NCI-H2196 treated with DMSO at 0.1 percent for 48 hours (cell line): Measurements from ENCODE around the gene STAT1.

ENCODE experiments used
- DNase-seq: peaks from one replicate; lab custom pipeline; 2025; ENCODE audit not compliant: unreplicated experiment; lab: John Stamatoyannopoulos, UW

The STAT1 gene

GRCh38 chr2:190986221-190986953 lies 27.6 kb downstream of the STAT1 start:
- no peak for DNase-seq

- no peak for DNase-seq
Measured at GRCh38 chr2:190984595-190984994, 29.4 kb downstream of the STAT1 start.

DNA sequence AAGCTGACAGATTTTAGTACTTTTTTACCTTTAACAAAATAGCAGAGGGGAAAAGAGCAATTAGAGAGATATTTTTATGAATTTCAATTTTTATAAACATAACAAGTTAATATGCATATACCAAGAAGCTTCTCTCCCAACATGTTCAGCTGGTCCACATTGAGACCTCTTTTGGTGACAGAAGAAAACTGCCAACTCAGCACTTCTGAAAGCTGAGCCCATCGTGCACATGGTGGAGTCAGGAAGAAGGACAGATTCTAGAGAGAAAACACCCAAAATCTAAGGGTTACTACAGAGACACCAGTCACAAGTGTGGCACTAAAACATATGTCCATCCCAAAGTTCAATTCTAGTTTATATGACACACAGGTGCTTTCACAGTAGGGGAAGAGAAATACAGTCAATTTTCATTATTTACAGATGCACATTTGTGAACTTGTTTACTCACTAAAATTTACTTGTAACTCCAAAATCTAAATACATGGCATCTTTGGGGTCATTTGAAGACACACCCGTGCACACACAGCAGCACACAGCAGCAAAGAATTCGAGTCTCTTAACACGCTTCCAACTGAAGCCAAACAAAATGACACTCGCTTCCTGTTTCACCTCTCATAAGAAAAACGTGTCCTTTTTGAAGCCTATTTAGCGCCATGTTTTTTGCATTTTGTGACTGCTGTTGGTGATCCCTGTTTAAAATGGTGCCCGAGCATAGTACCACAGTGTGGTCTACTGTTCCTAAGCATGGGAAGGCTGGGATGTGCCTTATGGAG lies 31.5 kb downstream of the STAT1 start:
- DNase-seq: no peak

- DNase-seq: no peak
Measured at GRCh38 chr2:190981733-190982132, 32.2 kb downstream of the STAT1 start.

DNA sequence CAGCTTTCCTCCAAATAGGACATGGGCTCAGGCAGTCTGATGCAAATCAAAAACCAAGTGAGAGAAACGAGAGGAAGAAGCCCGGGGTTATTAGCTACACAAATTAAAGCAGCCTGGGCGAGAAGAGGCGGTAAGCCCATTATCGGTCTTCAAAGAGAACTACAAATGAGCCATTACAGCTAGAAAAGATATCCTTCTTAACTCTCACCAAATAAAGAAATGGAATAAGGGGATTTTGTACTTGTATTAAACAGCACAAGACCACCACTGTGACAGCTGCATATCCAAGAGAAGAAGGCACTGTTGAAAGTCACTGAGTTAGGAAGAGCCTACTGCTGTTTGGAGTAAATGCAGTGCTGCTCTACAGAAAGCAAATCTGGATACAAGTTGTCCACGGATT lies 32.6 kb downstream of the STAT1 start:
- DNase-seq: no peak

- DNase-seq: peak; percentile 74
Measured at GRCh38 chr2:190980630-190981209, 33.3 kb downstream of the STAT1 start.

GRCh38 chr2:190979906-190980629 lies 33.9 kb downstream of the STAT1 start:
- DNase-seq: peak; percentile 94

DNA sequence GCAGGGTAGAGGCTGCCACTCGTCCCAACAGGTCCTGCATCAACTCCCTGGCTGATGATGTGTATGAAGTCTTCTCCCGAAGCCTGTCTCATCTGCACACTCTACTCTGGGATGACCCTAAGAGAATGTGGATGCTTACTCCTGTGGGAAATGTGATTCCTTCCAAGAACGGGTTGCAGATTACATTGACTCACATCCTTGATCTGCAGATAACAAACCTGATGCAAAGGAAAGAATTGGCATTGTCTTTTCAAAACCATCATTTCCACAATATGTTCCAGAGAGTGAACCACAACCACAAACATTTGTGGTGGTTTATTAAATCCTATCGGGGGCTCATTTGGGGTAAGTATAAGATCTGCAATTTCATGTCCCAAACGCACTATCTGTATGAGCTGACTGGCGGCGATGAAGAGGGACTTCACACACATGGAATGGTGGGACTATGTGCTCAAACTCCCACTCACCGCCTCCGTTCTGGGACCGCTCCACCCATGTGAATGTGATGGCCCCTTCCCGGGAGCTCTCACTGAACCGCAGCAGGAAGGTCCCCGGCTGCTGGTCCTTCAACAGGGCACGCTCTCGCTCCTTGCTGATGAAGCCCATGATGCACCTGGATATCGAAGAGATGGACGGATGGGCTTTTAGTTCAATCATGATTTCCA lies 35.5 kb downstream of the STAT1 start:
- no peak for DNase-seq

GRCh38 chr2:190977505-190977904 lies 36.5 kb downstream of the STAT1 start:
- no peak for DNase-seq

DNA sequence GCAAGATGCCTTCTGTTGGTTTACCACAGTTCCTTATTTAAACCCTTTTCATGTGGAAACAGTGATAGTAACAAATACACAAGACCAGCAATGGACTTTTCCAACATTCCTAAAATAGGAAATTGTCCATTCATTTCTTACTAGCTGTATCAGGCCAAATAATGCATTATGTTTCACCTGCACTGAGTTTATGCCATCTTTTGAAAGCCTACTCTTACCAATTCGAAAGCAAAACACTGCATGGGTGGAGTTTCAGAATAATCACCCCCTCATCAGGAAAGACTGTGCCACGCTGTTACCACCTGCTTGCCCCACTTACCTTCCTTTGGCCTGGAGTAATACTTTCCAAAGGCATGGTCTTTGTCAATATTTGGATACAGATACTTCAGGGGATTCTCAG lies 37.5 kb downstream of the STAT1 start:
- DNase-seq: no peak

DNA sequence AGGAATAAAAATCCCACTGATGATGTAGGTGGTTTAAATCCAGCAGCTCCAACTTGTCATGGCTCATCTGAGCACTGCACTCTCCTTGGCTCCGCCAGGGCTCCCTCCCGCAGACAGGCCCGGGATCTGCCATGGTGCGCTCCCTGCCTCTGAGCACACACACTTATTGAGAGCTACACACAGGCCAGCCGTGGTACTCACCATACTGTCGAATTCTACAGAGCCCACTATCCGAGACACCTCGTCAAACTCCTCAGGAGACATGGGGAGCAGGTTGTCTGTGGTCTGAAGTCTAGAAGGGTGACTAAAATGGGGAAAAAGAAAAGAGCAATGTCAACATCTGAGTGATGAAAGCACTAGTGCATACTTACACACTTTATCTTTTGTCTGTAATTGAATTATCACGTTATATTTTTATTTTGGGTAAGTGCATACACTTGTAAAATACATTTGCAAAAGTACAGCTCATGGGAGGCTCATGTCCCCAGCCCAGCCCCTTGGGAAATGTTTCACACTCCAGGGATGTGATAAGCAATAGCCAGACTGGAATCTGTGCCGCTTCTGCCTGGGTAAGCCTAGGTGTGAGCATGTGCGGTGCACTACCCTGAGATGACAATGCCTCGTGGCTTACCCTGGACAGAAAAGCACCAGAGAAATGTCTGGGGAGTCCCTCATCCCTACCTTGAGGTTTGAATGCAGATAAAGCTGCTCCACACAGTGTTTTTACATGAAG lies 39.2 kb downstream of the STAT1 start:
- no peak for DNase-seq

DNA sequence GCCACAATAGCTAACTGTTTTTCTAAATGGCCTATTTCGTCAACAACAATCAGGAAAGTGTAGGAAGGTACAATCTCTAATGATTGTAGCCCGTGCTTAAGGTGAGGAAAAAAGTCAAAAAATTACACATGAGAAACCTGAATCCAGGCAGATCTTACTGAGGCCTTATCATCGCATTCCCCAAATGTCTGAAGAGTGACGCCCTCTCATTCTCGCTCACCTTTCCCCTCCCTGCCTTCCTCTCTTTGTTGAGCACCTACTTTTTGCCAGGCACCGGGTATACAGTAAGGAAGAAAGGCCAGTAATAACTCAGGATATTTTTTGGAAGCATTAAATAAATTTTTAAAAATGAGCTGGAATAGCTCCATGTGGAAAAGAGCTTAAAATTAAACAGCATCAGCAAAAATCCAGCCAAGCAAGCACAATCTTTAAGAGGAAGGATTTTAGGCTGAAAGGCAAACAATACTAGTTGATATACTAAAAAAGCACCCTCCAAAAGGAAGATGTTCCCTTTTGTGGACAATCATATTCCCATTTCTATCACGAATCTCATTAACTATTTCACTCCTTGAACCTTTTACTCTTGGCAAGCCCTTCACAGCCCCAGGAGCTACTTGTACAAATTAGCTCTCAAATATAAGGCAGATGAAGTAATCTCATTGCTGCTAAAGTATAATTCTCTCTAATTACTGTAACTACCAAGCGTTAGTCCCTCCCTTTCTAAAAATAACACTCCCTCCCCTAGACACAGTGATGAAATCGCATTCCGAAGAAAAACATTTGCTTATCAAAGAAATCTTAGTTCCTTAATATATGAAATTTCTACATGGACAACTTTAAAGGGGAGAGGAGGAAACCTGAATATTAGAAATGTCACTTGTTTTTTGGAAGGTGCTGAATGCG lies 40.0 kb downstream of the STAT1 start:
- DNase-seq: no peak

- DNase-seq: no peak
Measured at GRCh38 chr2:190973262-190973661, 40.7 kb downstream of the STAT1 start.

DNA sequence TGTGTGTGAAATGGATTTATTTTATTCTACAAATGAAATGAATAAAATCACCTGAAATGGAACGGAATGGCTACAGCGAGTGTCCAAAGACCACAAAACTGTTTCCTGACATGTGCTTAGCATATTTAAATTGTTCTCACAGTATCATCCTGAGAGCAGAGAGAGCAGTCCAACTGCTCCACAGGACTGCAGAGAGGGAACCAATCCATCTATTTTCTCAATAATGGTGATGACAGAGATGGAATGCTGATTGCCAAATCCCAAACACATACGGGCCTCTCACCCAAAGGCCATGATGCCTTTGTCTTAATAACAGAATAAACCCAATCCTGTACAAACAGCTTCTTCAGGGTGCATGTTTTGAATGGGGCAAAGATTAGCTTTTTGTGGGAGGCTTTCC lies 41.1 kb downstream of the STAT1 start:
- DNase-seq: no peak

DNA sequence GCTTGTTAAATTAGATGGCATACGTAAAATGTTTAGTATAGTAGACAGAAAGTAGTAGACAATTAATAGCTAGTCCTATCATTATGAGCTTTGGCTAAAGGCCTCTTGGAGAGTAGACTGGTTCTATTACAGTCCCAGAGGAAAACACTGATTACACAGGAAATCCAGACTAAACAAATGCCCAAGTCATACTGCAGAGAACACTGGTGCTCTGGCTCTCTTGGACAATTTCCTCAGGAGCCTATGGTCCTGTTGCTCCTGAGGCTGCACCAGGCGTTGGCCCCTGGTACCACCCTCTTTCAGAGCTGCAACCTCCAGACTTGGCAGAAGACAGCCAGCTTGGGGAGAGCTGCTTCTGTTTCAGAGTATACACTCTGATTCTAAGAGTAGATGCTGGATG lies 41.8 kb downstream of the STAT1 start:
- no peak for DNase-seq

- DNase-seq: no peak
Measured at GRCh38 chr2:190970873-190971506, 43.0 kb downstream of the STAT1 start.

- no peak for DNase-seq
Measured at GRCh38 chr2:190970160-190970559, 43.8 kb downstream of the STAT1 start.

GRCh38 chr2:190968522-190968921 lies 45.4 kb downstream of the STAT1 start:
- no peak for DNase-seq
